ENCODE data around the gene CD300LF. TPM values are rescaled to one million over a fixed set of nuclear protein-coding genes. Genes with fewer than 3 reads are reported as not detected.

CD300LF gene
- total RNA-seq, 1 donor from 2014 or later: 0.55 TPM

DNA sequence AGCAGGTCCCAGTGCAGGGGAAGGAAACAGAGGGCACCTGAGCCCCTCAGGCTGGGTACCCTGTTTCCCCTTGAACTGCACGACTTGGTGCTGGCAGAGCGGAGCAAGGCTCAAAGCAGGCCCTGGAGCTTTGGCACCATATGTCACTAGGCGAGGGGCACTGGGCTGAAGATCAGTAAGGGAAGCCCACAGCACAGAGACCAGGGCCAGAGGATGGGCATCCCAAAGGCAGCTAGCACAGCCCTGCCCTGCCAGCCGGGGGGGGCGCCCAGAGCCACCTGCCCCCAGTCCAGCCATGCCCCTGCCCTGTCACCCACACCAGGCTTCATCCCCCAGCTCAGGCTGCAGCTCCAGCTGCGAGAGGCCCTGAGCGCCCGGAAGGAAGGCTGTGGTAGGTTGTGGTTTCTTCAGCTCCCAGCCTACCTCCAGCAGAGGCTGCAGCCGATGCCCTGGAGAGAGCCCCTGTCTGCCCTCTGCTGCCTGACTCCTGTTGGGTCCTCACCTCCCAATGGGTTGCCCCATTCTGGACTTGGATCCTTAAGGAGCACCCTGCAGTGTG is 46.6 kb upstream of the CD300LF start:
- Histone ChIP-seq H3K4me1 (peaks cover 86% of the 10 kb centered on the region), H3K4me3 (no peak overlapping the region), H3K27ac (replicated peaks) (peak overlapping the region; percentile 78), H3K36me3 (no peaks in the 10 kb centered on the region), H3K27me3 (ENCODE audit: low read depth) (no peaks in the 10 kb centered on the region), H3K9me3 (replicated peaks) (no peaks in the 10 kb centered on the region)
- TF ChIP-seq, protein P1, sequence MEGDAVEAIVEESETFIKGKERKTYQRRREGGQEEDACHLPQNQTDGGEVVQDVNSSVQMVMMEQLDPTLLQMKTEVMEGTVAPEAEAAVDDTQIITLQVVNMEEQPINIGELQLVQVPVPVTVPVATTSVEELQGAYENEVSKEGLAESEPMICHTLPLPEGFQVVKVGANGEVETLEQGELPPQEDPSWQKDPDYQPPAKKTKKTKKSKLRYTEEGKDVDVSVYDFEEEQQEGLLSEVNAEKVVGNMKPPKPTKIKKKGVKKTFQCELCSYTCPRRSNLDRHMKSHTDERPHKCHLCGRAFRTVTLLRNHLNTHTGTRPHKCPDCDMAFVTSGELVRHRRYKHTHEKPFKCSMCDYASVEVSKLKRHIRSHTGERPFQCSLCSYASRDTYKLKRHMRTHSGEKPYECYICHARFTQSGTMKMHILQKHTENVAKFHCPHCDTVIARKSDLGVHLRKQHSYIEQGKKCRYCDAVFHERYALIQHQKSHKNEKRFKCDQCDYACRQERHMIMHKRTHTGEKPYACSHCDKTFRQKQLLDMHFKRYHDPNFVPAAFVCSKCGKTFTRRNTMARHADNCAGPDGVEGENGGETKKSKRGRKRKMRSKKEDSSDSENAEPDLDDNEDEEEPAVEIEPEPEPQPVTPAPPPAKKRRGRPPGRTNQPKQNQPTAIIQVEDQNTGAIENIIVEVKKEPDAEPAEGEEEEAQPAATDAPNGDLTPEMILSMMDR (IDR thresholded peaks at IDR 0.05; ENCODE audit: borderline replicate concordance): no peak
- no peak for DNase-seq
- intact Hi-C loops (cut with micrococcal nuclease): no loop called here

DNA sequence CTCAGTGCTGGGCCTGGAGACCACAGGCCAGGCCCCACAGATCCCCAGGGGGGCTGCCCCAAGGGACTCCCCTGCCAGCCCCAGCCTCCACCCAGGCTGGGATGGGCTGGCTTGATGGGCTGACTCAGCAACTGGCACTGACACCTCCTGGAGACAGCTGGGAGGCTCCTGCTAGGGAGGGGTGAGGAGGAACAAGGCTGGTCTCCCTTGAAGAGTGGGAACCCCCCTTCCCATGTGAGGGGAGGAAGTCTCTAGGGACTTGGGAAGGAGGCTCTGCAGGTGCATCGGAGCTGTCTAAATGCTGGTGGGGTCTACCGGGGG is 46.1 kb upstream of the CD300LF start:
- TF ChIP-seq, protein P1 (IDR thresholded peaks at IDR 0.05; ENCODE audit: borderline replicate concordance): no peak
- H3K9me3 ChIP-seq (replicated peaks): no peaks in the 10 kb centered on the region
- no peaks in the 10 kb centered on the region for H3K27me3 ChIP-seq (ENCODE audit: low read depth)
- H3K4me1 ChIP-seq: peaks cover 81% of the 10 kb centered on the region
- DNase-seq: no peak
- intact Hi-C loops (cut with micrococcal nuclease): no loop called here
- H3K4me3 ChIP-seq: peak overlapping the region; percentile 34
- H3K27ac ChIP-seq (replicated peaks): peak overlapping the region; percentile 78
- no peaks in the 10 kb centered on the region for H3K36me3 ChIP-seq

DNA sequence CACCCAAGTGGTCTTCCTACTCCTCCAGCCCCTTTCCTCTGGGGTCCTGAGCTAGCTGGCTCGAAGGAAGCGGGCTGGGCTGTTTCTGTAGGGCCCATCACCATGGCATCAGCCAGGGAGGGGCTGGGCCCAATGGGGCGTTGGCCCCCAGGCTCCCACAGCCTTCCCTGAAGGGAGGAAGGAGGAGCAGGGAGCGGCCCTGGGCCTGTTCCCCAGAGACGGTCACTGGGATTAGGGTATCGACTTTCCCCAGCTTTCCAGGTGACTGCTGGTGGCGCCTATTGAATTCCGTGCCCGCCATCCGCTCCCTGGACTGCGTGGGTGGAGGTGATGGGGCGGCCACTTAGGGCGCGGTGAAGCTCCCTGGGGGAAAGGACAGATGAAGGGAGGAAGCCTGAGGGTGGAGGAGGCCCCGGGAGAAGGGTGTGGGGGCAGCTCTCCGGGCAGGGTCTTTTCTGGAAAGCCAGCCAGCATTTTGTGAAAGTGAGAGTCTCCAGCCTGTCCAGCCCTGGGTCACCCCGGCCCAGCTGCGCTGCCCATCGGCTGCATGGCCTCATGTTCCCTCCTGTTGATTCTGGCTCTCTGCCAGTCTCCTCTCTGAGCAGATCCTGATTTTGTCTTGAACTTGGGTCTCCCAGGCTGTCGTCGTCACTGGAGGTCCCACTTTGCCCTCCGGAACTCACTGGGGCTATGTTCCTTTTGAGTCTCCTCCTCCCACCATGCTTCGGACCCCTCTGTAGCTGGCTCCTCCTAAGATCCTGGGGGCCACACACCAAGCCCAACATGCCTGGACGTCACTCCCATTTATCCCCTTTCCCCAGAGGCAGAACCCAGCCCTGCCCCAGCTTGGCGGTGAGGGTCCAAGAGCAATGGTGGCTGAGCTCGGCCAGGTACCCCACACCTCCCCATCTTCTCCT is 45.5 kb upstream of the CD300LF start:
- DNase-seq: peak; percentile 45
- H3K9me3 ChIP-seq (replicated peaks): no peaks in the 10 kb centered on the region
- no peaks in the 10 kb centered on the region for H3K36me3 ChIP-seq
- intact Hi-C loops (cut with micrococcal nuclease): no loop called here
- peak overlapping the region; percentile 34 for H3K4me3 ChIP-seq
- H3K4me1 ChIP-seq: peaks cover 75% of the 10 kb centered on the region
- TF ChIP-seq, protein P1 (IDR thresholded peaks at IDR 0.05; ENCODE audit: borderline replicate concordance): no peak
- H3K27ac ChIP-seq (replicated peaks): peak overlapping the region; percentile 78
- H3K27me3 ChIP-seq (ENCODE audit: low read depth): no peaks in the 10 kb centered on the region

DNA sequence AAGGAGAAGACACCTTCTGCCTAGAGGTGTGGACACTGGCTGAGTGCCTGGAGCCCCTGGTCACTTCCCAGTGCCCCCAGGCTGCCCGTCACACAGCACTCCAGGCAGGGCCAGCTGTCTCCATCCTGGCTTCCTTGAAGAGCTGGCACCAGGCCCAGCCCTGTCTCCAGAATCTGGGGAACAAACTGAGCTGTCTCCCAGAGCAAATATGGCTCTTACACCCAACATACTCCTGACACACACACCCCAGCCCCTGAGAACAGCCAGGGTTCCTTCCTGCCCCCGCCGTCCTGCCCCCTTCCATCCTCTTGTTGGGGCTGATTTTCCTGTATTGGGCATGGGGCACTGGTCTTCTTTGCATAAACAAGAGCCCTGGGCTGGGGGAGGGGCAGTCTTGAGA is 44.8 kb upstream of the CD300LF start:
- Histone ChIP-seq H3K27ac (replicated peaks) (peak overlapping the region; percentile 78), H3K9me3 (replicated peaks) (no peaks in the 10 kb centered on the region), H3K27me3 (ENCODE audit: low read depth) (no peaks in the 10 kb centered on the region), H3K4me1 (peaks cover 75% of the 10 kb centered on the region), H3K4me3 (peak overlapping the region; percentile 34), H3K36me3 (no peaks in the 10 kb centered on the region)
- DNase-seq: peak; percentile 52
- TF ChIP-seq, protein P1 (IDR thresholded peaks at IDR 0.05; ENCODE audit: borderline replicate concordance): no peak
- intact Hi-C loops (cut with micrococcal nuclease): no loop called here

DNA sequence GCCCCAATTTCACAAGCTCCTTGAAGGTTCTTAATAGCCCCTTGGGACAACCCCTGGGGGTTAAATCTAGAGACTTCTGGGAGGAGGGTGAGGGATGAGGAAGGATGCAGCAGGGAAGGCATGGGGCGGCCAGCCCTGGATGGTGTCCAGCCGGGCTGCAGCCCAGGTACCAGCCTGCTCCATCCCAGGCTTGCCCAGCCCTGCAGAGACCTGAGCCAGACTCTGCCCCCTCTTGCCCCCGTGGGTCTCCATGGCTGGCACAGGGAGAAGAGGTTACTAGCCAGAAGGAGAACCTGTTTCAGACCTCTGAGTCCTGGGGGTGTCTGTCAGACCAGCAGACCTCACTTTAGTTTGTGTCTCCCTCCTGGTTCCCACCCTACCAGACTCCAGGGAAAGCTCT is 44.2 kb upstream of the CD300LF start:
- peak overlapping the region; percentile 78 for H3K27ac ChIP-seq (replicated peaks)
- no peak overlapping the region for H3K4me3 ChIP-seq
- intact Hi-C loops (cut with micrococcal nuclease): no loop called here
- H3K4me1 ChIP-seq: peaks cover 75% of the 10 kb centered on the region
- no peaks in the 10 kb centered on the region for H3K36me3 ChIP-seq
- DNase-seq: no peak
- TF ChIP-seq, protein P1 (IDR thresholded peaks at IDR 0.05; ENCODE audit: borderline replicate concordance): no peak
- no peaks in the 10 kb centered on the region for H3K27me3 ChIP-seq (ENCODE audit: low read depth)
- H3K9me3 ChIP-seq (replicated peaks): no peaks in the 10 kb centered on the region

Measured in left ventricle myocardium inferior (tissue), 1 donor.